ENCODE data around the gene CCDC185.

DNA sequence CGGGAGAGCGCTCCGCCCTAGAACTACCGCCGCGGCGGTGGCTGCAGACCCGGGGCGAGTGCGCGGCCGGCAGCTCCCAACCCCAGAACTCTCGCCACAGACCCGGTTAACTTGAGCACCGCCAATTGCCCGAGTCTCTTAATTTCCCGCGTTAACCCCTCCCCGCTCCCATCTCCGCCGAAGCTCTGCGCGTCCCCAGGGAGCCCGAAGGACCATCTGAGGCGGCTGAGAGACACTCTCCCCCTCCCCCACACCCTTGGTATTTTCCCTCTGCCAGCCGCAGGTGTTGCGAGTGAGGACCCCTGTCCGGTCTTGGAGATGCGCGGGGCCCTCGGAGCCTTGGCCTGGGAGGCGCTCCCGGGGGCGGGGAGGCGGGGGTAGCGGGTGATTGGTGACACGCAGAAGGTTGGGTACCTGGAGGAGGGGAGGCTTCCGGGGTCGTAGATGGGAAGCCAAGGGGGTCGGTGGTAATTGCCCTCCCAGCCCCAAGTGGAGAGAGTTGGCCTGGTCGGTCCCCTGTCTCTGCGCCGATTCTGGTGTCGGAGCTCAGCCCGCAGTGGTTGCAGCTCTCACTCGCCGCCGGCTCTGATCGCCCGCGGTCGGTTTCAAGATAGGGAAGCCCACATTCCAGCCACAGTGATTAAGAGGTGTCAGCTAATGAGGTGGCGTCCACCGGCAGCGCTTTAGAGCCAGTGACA is 28.4 kb upstream of the CCDC185 start:
- TF ChIP-seq, protein P1, sequence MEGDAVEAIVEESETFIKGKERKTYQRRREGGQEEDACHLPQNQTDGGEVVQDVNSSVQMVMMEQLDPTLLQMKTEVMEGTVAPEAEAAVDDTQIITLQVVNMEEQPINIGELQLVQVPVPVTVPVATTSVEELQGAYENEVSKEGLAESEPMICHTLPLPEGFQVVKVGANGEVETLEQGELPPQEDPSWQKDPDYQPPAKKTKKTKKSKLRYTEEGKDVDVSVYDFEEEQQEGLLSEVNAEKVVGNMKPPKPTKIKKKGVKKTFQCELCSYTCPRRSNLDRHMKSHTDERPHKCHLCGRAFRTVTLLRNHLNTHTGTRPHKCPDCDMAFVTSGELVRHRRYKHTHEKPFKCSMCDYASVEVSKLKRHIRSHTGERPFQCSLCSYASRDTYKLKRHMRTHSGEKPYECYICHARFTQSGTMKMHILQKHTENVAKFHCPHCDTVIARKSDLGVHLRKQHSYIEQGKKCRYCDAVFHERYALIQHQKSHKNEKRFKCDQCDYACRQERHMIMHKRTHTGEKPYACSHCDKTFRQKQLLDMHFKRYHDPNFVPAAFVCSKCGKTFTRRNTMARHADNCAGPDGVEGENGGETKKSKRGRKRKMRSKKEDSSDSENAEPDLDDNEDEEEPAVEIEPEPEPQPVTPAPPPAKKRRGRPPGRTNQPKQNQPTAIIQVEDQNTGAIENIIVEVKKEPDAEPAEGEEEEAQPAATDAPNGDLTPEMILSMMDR (IDR thresholded peaks at IDR 0.05; ENCODE audit: low read length): no peak
- no peak for TF ChIP-seq EZH2 (IDR thresholded peaks at IDR 0.05; ENCODE audit: borderline replicate concordance, low read length)

All from OCI-LY1 (cell line).